CD4-positive, alpha-beta T cell (primary cell): ENCODE measurements around the gene MSI2. TPM values are rescaled to one million over a fixed set of nuclear protein-coding genes. Genes with fewer than 3 reads are reported as not detected.

Source experiments
- ATAC-seq: fragments of 200-7000 bp; cut with Tn5 transposase; one replicate; pipeline ENCODE4 v1.10.0; 2022; ENCODE audit warnings: mild to moderate bottlenecking; ENCODE audit not compliant: poor library complexity
- CTCF ChIA-PET: fragments of 350-600 bp; sonication (Branson Sonifier 250); formaldehyde crosslinking; loops from one replicate; lab custom pipeline; 2021; ENCODE audit warnings: antibody characterized with exemption, inconsistent platforms; lab: Charles Lee
- POLR2A ChIA-PET: fragments of 350-600 bp; sonication (Branson Sonifier 250); formaldehyde crosslinking; loops from one replicate; lab custom pipeline; 2021; ENCODE audit warnings: antibody characterized with exemption, inconsistent platforms; lab: Charles Lee
- DNase-seq, 14 experiments: peaks; one replicate each; pipeline ENCODE4 v3.0.0-alpha.2; 2013 to 2020; ENCODE audit warnings: mixed read lengths in 2 of 14
- H3K27ac ChIP-seq, 2 donors: one replicate each; pipeline versions ENCODE4 v1.5.1 to v1.7.0; 2013; ENCODE audit warnings: low read length in 2 of 2, low read depth in 1 of 2, mild to moderate bottlenecking in 1 of 2
- H3K27me3 ChIP-seq, 2 experiments: 1 replicate in 1 of 2; 2 replicates in 1 of 2; pipeline versions ENCODE4 v1.6.1 to v1.7.0; 2013; ENCODE audit warnings: low read length in 2 of 2, control low read depth in 1 of 2, mild to moderate bottlenecking in 1 of 2, moderate library complexity in 1 of 2; ENCODE audit not compliant: insufficient read depth in 2 of 2, control insufficient read depth in 1 of 2
- H3K36me3 ChIP-seq: one replicate; pipeline ENCODE4 v1.6.1; 2013; ENCODE audit warnings: low read length, control low read depth; ENCODE audit not compliant: insufficient read depth
- H3K4me1 ChIP-seq: one replicate; pipeline ENCODE4 v1.6.1; 2013; ENCODE audit warnings: low read length, control low read depth; ENCODE audit not compliant: insufficient read depth
- H3K4me3 ChIP-seq: one replicate; pipeline ENCODE4 v1.5.1; 2013; ENCODE audit warnings: mild to moderate bottlenecking, low read length, moderate library complexity
- H3K9me3 ChIP-seq, 2 experiments: 1 replicate in 1 of 2; 2 replicates in 1 of 2; pipeline versions ENCODE4 v1.6.1 to v1.7.0; 2013; ENCODE audit warnings: low read length in 2 of 2, mild to moderate bottlenecking in 2 of 2, control low read depth in 1 of 2, moderate library complexity in 1 of 2; ENCODE audit not compliant: control insufficient read depth in 1 of 2, insufficient read depth in 1 of 2
- H3K27ac Mint-ChIP-seq: one replicate; pipeline ENCODE4 v1.8.0; 2020; ENCODE audit warnings: mixed read lengths
- H3K27me3 Mint-ChIP-seq: one replicate; pipeline ENCODE4 v1.8.0; 2021; ENCODE audit warnings: mixed read lengths
- H3K36me3 Mint-ChIP-seq: one replicate; pipeline ENCODE4 v1.8.0; 2021; ENCODE audit warnings: low read depth, mixed read lengths
- H3K4me1 Mint-ChIP-seq: one replicate; pipeline ENCODE4 v1.8.0; 2021; ENCODE audit warnings: low read depth, mixed read lengths
- H3K4me3 Mint-ChIP-seq: one replicate; pipeline ENCODE4 v1.8.0; 2020; ENCODE audit warnings: mild to moderate bottlenecking, mixed read lengths
- H3K9me3 Mint-ChIP-seq: one replicate; pipeline ENCODE4 v1.8.0; 2020; ENCODE audit warnings: mixed read lengths
- CTCF ChIP-seq: fragments of 200-600 bp; IDR thresholded peaks from one replicate; pipeline ENCODE4 v1.8.0; 2022; ENCODE audit warnings: antibody characterized with exemption, mild to moderate bottlenecking
- intact Hi-C, 2 experiments: fragments of 100-400 bp; cut with DNase I in 1 of 2; cut with micrococcal nuclease in 1 of 2; formaldehyde crosslinking; loops; one replicate each; pipeline versions ENCODE4 v1.15.1 to v1.9.0; 2023 to 2025; cut with DNase I, micrococcal nuclease
- total RNA-seq, 174 experiments: library from RNA in 2 of 174; stranded (reverse) in 2 of 174; gene quantifications; one replicate each; pipeline ENCODE4 v1.2.3 and lab custom pipeline; 2021 to 2026

The MSI2 gene
- total RNA-seq, 2 experiments from 2014 or later, result 129 to 132 TPM

- Histone ChIP-seq H3K4me1 (no peaks in the 10 kb centered on the region), H3K4me3 (no peak overlapping the region), H3K27ac (no peak overlapping the region), H3K9me3 (no peaks in the 10 kb centered on the region), H3K36me3 (peaks cover 4% of the 10 kb centered on the region), H3K27me3 (no peaks in the 10 kb centered on the region)
- intact Hi-C loops, result no loop called here
- Mint-ChIP-seq H3K4me3 (no peak overlapping the region), H3K27ac (no peak overlapping the region), H3K9me3 (no peaks in the 10 kb centered on the region), H3K36me3 (peaks cover 57% of the 10 kb centered on the region), H3K4me1 (no peaks in the 10 kb centered on the region), H3K27me3 (no peaks in the 10 kb centered on the region)
- DNase-seq, result no peak
- CTCF ChIA-PET, result no interaction called here
- ATAC-seq, result no peak
- no peak for TF ChIP-seq CTCF
- POLR2A ChIA-PET, result no interaction called here
These were observed 423.8 kb downstream of the MSI2 start for GRCh38 chr17:57679906-57680695.

- no peak overlapping the region for H3K27ac Mint-ChIP-seq
These were observed 426.4 kb downstream of the MSI2 start for GRCh38 chr17:57682701-57683100.

GRCh38 chr17:57684711-57685498 lies 428.6 kb downstream of the MSI2 start:
- Histone ChIP-seq H3K9me3 (no peaks in the 10 kb centered on the region), H3K27ac (no peak overlapping the region), H3K36me3 (no peaks in the 10 kb centered on the region), H3K27me3 (no peaks in the 10 kb centered on the region), H3K4me3 (no peak overlapping the region), H3K4me1 (no peaks in the 10 kb centered on the region)
- DNase-seq (no peak), ATAC-seq (no peak)
- intact Hi-C loops, result no loop called here
- no peaks in the 10 kb centered on the region for H3K4me1 Mint-ChIP-seq
- no peak for TF ChIP-seq CTCF
- no peak overlapping the region for H3K4me3 Mint-ChIP-seq
- H3K27me3 Mint-ChIP-seq, result no peaks in the 10 kb centered on the region
- POLR2A ChIA-PET, result no interaction called here
- CTCF ChIA-PET, result no interaction called here
- no peaks in the 10 kb centered on the region for H3K9me3 Mint-ChIP-seq
- peaks cover 23% of the 10 kb centered on the region for H3K36me3 Mint-ChIP-seq
- H3K27ac Mint-ChIP-seq, result no peak overlapping the region

More at GRCh38 chr17:57682701-57683100, 426.4 kb downstream of the MSI2 start:
- H3K9me3 ChIP-seq, result no peaks in the 10 kb centered on the region
- no peak for ATAC-seq
- DNase-seq, result no peak
- no peak overlapping the region for H3K4me3 Mint-ChIP-seq
- no peak overlapping the region for H3K27ac ChIP-seq
- no peaks in the 10 kb centered on the region for H3K4me1 ChIP-seq
- peaks cover 34% of the 10 kb centered on the region for H3K36me3 Mint-ChIP-seq
- ChIA-PET CTCF (no interaction called here), POLR2A (no interaction called here)
- no peak for TF ChIP-seq CTCF
- H3K36me3 ChIP-seq, result no peaks in the 10 kb centered on the region
- H3K4me1 Mint-ChIP-seq, result no peaks in the 10 kb centered on the region
- H3K27me3 Mint-ChIP-seq, result no peaks in the 10 kb centered on the region
- no peak overlapping the region for H3K4me3 ChIP-seq
- H3K27me3 ChIP-seq, result no peaks in the 10 kb centered on the region
- H3K9me3 Mint-ChIP-seq, result no peaks in the 10 kb centered on the region
- intact Hi-C loops, result no loop called here
